T-cell (primary cell): Measurements from ENCODE around the gene IL17F. TPM values are rescaled to one million over a fixed set of nuclear protein-coding genes. Genes with fewer than 3 reads are reported as not detected.
"Not testable (repeated sequence)": the region's sequence is repeated elsewhere in the genome, so short reads cannot be mapped to it uniquely, and the experiment has no call there.

Source experiments
- ATAC-seq, 4 experiments: fragments of 200-7000 bp in 3 of 4; fragments of 150-1000 bp in 1 of 4; cut with Tn5 transposase; replicated peaks in 1 of 4; 1 replicate in 3 of 4; 2 replicates in 1 of 4; pipeline ENCODE4 v1.10.0; 2021; ENCODE audit warnings: moderate library complexity in 3 of 4, mild to moderate bottlenecking in 2 of 4, moderate number of reproducible peaks in 1 of 4
- CTCF ChIA-PET, 2 donors: fragments of 300-600 bp; sonication (Branson Sonifier 250); formaldehyde crosslinking; loops; one replicate each; lab custom pipeline; 2022; ENCODE audit warnings: antibody characterized with exemption in 2 of 2; lab: Charles Lee
- POLR2A ChIA-PET, 2 donors: fragments of 300-600 bp; sonication (Branson Sonifier 250); formaldehyde crosslinking; loops; one replicate each; lab custom pipeline; 2022; ENCODE audit warnings: antibody characterized with exemption in 2 of 2; lab: Charles Lee
- DNase-seq, 35 experiments: peaks; one replicate each; pipeline versions ENCODE4 v3.0.0 to v3.0.0-alpha.2; 2013 to 2023
- H3K27ac ChIP-seq: one replicate; pipeline ENCODE4 v1.5.1; 2013; ENCODE audit warnings: low read length
- H3K27me3 ChIP-seq, 2 experiments: replicated peaks in 1 of 2; 1 replicate in 1 of 2; 2 replicates in 1 of 2; pipeline versions ENCODE4 v1.6.1 to v1.7.0; 2013; ENCODE audit warnings: low read length in 1 of 2, mixed read lengths in 1 of 2; ENCODE audit not compliant: control insufficient read depth in 2 of 2, insufficient read depth in 2 of 2; ENCODE audit errors: extremely low read depth in 1 of 2
- H3K36me3 ChIP-seq, 2 donors: 1 replicate in 1 of 2; 2 replicates in 1 of 2; pipeline versions ENCODE4 v1.6.1 to v1.7.0; 2013; ENCODE audit warnings: low read length in 1 of 2; ENCODE audit not compliant: control insufficient read depth in 2 of 2, insufficient read depth in 1 of 2; ENCODE audit errors: extremely low read depth in 1 of 2
- H3K4me1 ChIP-seq, 2 experiments: 1 replicate in 1 of 2; 2 replicates in 1 of 2; pipeline versions ENCODE4 v1.6.1 to v1.7.0; 2013; ENCODE audit warnings: low read length in 2 of 2, mixed read lengths in 1 of 2; ENCODE audit not compliant: insufficient read depth in 2 of 2, control insufficient read depth in 1 of 2; ENCODE audit errors: extremely low read depth in 1 of 2
- H3K4me3 ChIP-seq, 2 donors: 1 replicate in 1 of 2; 2 replicates in 1 of 2; pipeline versions ENCODE4 v1.5.1 to v1.7.0; 2013; ENCODE audit warnings: mild to moderate bottlenecking in 2 of 2, low read length in 1 of 2, moderate library complexity in 1 of 2; ENCODE audit not compliant: control insufficient read depth in 1 of 2; ENCODE audit errors: extremely low read depth in 1 of 2
- H3K9me3 ChIP-seq: 2 replicates; pipeline ENCODE4 v1.7.0; 2013
- H3K27ac Mint-ChIP-seq, 2 donors: one replicate each; pipeline ENCODE4 v1.8.0; 2020 to 2021; ENCODE audit warnings: mild to moderate bottlenecking in 2 of 2, mixed read lengths in 2 of 2
- H3K27me3 Mint-ChIP-seq, 2 donors: one replicate each; pipeline ENCODE4 v1.8.0; 2021 to 2022; ENCODE audit warnings: mixed read lengths in 2 of 2
- H3K36me3 Mint-ChIP-seq: one replicate; pipeline ENCODE4 v1.8.0; 2021; ENCODE audit warnings: mixed read lengths
- H3K4me1 Mint-ChIP-seq, 3 donors: one replicate each; pipeline ENCODE4 v1.8.0; 2020 to 2022; ENCODE audit warnings: mixed read lengths in 3 of 3, mild to moderate bottlenecking in 1 of 3
- H3K4me3 Mint-ChIP-seq, 3 donors: one replicate each; pipeline ENCODE4 v1.8.0; 2020 to 2022; ENCODE audit warnings: mild to moderate bottlenecking in 3 of 3, mixed read lengths in 3 of 3, moderate library complexity in 3 of 3
- H3K9me3 Mint-ChIP-seq, 3 donors: one replicate each; pipeline ENCODE4 v1.8.0; 2020 to 2022; ENCODE audit warnings: mixed read lengths in 3 of 3
- WGBS: methylation state at CpG from one replicate; pipeline ENCODE4 v1.1.5; 2013; ENCODE audit warnings: missing lambda C conversion rate; ENCODE audit not compliant: insufficient coverage; 5-methylcytosine and 5-hydroxymethylcytosine counted together
- total RNA-seq, 35 experiments: library from RNA in 6 of 35; stranded (reverse) in 6 of 35; fragments of 120-200 nt in 1 of 35; gene quantifications; one replicate each; pipeline versions ENCODE4 v1.2.1 to v1.2.4 and lab custom pipeline; 2013 to 2026

IL17F gene
- total RNA-seq, 5 donors from 2014 or later (not counting 1 experiment from before 2014, with no cell fraction given), result not detected

DNA sequence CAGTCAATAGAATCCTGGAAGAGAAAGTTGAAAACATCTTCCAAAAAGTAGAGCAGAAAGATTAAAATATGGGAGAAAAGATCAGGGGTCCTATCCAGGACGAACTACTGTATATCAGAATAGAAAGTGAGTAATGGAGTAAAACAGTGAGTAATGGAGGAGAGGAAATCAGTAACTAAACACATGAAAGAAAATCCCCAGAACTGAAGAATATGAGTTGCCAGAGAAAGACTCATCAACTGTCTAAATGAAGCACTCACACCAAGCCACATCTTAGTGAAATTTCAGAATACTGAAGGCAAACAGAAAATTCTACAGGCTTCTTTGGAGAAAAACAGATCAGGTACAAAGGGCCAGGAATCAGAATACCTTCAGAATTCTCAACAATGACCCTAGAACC lies 43.3 kb downstream of the IL17F start:
- H3K9me3 Mint-ChIP-seq, result peaks cover 0 to 26% (median 21%) of the 10 kb centered on the region in 3 donors
- no peak overlapping the region for H3K27ac ChIP-seq
- H3K36me3 Mint-ChIP-seq, result peaks cover 3% of the 10 kb centered on the region
- no peak overlapping the region for H3K4me3 Mint-ChIP-seq
- H3K36me3 ChIP-seq, result no peaks in the 10 kb centered on the region
- H3K4me1 Mint-ChIP-seq, result no peaks in the 10 kb centered on the region
- no peak overlapping the region for H3K4me3 ChIP-seq
- no peaks in the 10 kb centered on the region for H3K4me1 ChIP-seq
- H3K27ac Mint-ChIP-seq, result no peak overlapping the region
- ATAC-seq (no peak), DNase-seq (no peak)
- H3K27me3 ChIP-seq, result no peaks in the 10 kb centered on the region
- H3K9me3 ChIP-seq, result no peaks in the 10 kb centered on the region
- WGBS, result no CpG with 5 or more reads among the region's 1 CpG
- ChIA-PET CTCF (no interaction called here), POLR2A (no interaction called here)
- peaks cover 1 to 4% of the 10 kb centered on the region in 2 donors for H3K27me3 Mint-ChIP-seq

GRCh38 chr6:52200088-52200487 lies 44.2 kb downstream of the IL17F start:
- H3K4me1 ChIP-seq, H3K4me1 Mint-ChIP-seq, DNase-seq, H3K27ac Mint-ChIP-seq, H3K9me3 ChIP-seq, H3K27me3 ChIP-seq, H3K36me3 Mint-ChIP-seq, ATAC-seq, POLR2A ChIA-PET, H3K4me3 Mint-ChIP-seq, CTCF ChIA-PET, H3K4me3 ChIP-seq, H3K36me3 ChIP-seq, H3K27ac ChIP-seq, H3K27me3 Mint-ChIP-seq: not testable (repeated sequence)
- 31% methylated on average over 3 of the region's 5 CpGs for WGBS
- H3K9me3 Mint-ChIP-seq, result peaks cover 0 to 26% (median 21%) of the 10 kb centered on the region in 3 donors

GRCh38 chr6:52195886-52196285 lies 48.4 kb downstream of the IL17F start:
- no peaks in the 10 kb centered on the region for H3K9me3 ChIP-seq
- H3K4me3 ChIP-seq, result no peak overlapping the region
- ChIA-PET CTCF (no interaction called here), POLR2A (no interaction called here)
- H3K36me3 ChIP-seq, result no peaks in the 10 kb centered on the region
- no peak overlapping the region for H3K27ac Mint-ChIP-seq
- peaks cover 10 to 19% of the 10 kb centered on the region in 2 donors for H3K27me3 Mint-ChIP-seq
- no peak overlapping the region for H3K4me3 Mint-ChIP-seq
- H3K4me1 ChIP-seq, result no peaks in the 10 kb centered on the region
- ATAC-seq, result no peak
- H3K27me3 ChIP-seq, result no peaks in the 10 kb centered on the region
- peaks cover 0 to 18% (median 16%) of the 10 kb centered on the region in 3 donors for H3K9me3 Mint-ChIP-seq
- DNase-seq, result no peak
- peaks cover 3% of the 10 kb centered on the region for H3K36me3 Mint-ChIP-seq
- no peak overlapping the region for H3K27ac ChIP-seq
- no peaks in the 10 kb centered on the region for H3K4me1 Mint-ChIP-seq
- no CpG with 5 or more reads among the region's 2 CpGs for WGBS

GRCh38 chr6:52191824-52192223 lies 52.5 kb downstream of the IL17F start:
- DNase-seq, result no peak
- no peaks in the 10 kb centered on the region for H3K36me3 Mint-ChIP-seq
- ChIA-PET POLR2A (no interaction called here), CTCF (no interaction called here)
- Histone ChIP-seq H3K4me3 (no peak overlapping the region), H3K4me1 (no peaks in the 10 kb centered on the region), H3K27ac (no peak overlapping the region), H3K36me3 (no peaks in the 10 kb centered on the region), H3K9me3 (no peaks in the 10 kb centered on the region), H3K27me3 (peaks cover 0 to 3% of the 10 kb centered on the region in 2 experiments)
- 56% methylated on average over 3 of the region's 3 CpGs for WGBS
- H3K27me3 Mint-ChIP-seq, result peaks cover 14 to 32% of the 10 kb centered on the region in 2 donors
- no peaks in the 10 kb centered on the region for H3K9me3 Mint-ChIP-seq
- ATAC-seq, result no peak
- H3K27ac Mint-ChIP-seq, result no peak overlapping the region
- H3K4me3 Mint-ChIP-seq, result no peak overlapping the region
- no peaks in the 10 kb centered on the region for H3K4me1 Mint-ChIP-seq

- Mint-ChIP-seq H3K27ac (no peak overlapping the region), H3K4me3 (no peak overlapping the region), H3K9me3 (no peaks in the 10 kb centered on the region), H3K27me3 (peaks cover 20 to 39% of the 10 kb centered on the region in 2 donors), H3K36me3 (no peaks in the 10 kb centered on the region), H3K4me1 (peaks cover 0 to 2% (median 0%) of the 10 kb centered on the region in 3 donors)
- H3K27ac ChIP-seq, result no peak overlapping the region
- no peaks in the 10 kb centered on the region for H3K36me3 ChIP-seq
- 33% methylated on average over 2 of the region's 3 CpGs for WGBS
- H3K9me3 ChIP-seq, result no peaks in the 10 kb centered on the region
- DNase-seq (no peak), ATAC-seq (no peak)
- POLR2A ChIA-PET, result no interaction called here
- H3K27me3 ChIP-seq, result peaks cover 0 to 6% of the 10 kb centered on the region in 2 experiments
- CTCF ChIA-PET, result interaction anchor here in 1 of 2 donors (0.7 kb wide), 1 partner anchor 1468 kb away, joined by 3 read pairs; no protein-coding TSS in a partner anchor
- H3K4me1 ChIP-seq, result no peaks in the 10 kb centered on the region
- no peak overlapping the region for H3K4me3 ChIP-seq
Observed at GRCh38 chr6:52190409-52190808, 53.9 kb downstream of the IL17F start.

- Histone ChIP-seq H3K4me1 (no peaks in the 10 kb centered on the region), H3K27ac (no peak overlapping the region), H3K4me3 (no peak overlapping the region), H3K9me3 (no peaks in the 10 kb centered on the region), H3K27me3 (peaks cover 0 to 6% of the 10 kb centered on the region in 2 experiments), H3K36me3 (no peaks in the 10 kb centered on the region)
- Mint-ChIP-seq H3K4me1 (peaks cover 0 to 2% (median 0%) of the 10 kb centered on the region in 3 donors), H3K36me3 (no peaks in the 10 kb centered on the region), H3K27ac (no peak overlapping the region), H3K9me3 (no peaks in the 10 kb centered on the region), H3K4me3 (no peak overlapping the region), H3K27me3 (peaks cover 19 to 40% of the 10 kb centered on the region in 2 donors)
- ChIA-PET CTCF (interaction anchor here in 1 of 2 donors (0.8 kb wide), 1 partner anchor 33 kb away, joined by 3 read pairs; no protein-coding TSS in a partner anchor), POLR2A (no interaction called here)
- ATAC-seq (no peak), DNase-seq (no peak)
- no CpG with 5 or more reads among the region's 2 CpGs for WGBS
Observed at GRCh38 chr6:52189974-52190373, 54.3 kb downstream of the IL17F start.
